Heart left ventricle (tissue), 13 donors: ENCODE results near the gene DSG2.

Experiments used
- CTCF ChIP-seq, 12 donors: fragments of 200-600 bp; sonication (generic) in 4 of 12; IDR thresholded peaks; one replicate each; pipeline versions ENCODE4 v1.5.0 to v1.8.0; 2018 to 2022; ENCODE audit warnings: antibody characterized with exemption in 12 of 12, mild to moderate bottlenecking in 5 of 12
- POLR2A ChIP-seq, 2 donors: fragments of 450-650 bp; IDR thresholded peaks; one replicate each; pipeline ENCODE4 v1.6.1; 2017; ENCODE audit warnings: antibody characterized with exemption in 2 of 2, mild to moderate bottlenecking in 2 of 2, moderate library complexity in 2 of 2
- donor health status: ischemic (EF 13 %, LVEDD 7.1; RV severe dilation, severe dysfunction).
- donor health status: DM: no; HTN: yes; CAD: no.
- donor health status: DM: no; HTN: no; CAD: no.
- donor health status: ischemic (EF 25% LVEDD 6.9; RV normal size, moderate dysfunction).
- donor health status: ischemic (EF 25% LVEDD 5.7; RV mildly dilated, moderate dysfunction).
- donor health status: ischemic (EF 35%, LVEDD 5.7; RV mildly dilated, moderate dysfunction).
- donor health status: nonischemic (EF 11% LVEDD 7.7; RV severe dilation, severe dysfunction).
- donor health status: DM: yes; HTN: yes; CAD: no.
- donor health status: PGD.
- donor health status: ischemic (EF 29% LVEDD 5.4; RV normal size, mild dysfunction).
- donor health status: nonischemic (EF 23%, LVEDD 6.1; RV moderate dilation, normal function).

- TF ChIP-seq CTCF (IDR thresholded peaks at IDR 0.05) = peak; percentile 78 to 90 (median 82)
- no peak for TF ChIP-seq POLR2A (IDR thresholded peaks at IDR 0.05)
These were observed 58.2 kb downstream of the DSG2 start for GRCh38 chr18:31555971-31556747.
